ENCODE measurements around the gene NPAS3.

- TF ChIP-seq CTCF (IDR thresholded peaks at IDR 0.05; ENCODE audit: low read depth, low read length, missing input control) (no peak), SP1 (IDR thresholded peaks at IDR 0.05) (no peak), YY1 (IDR thresholded peaks at IDR 0.05) (no peak), RAD21 (IDR thresholded peaks at IDR 0.05) (no peak), JUND (IDR thresholded peaks at IDR 0.05) (no peak), ATF3 (IDR thresholded peaks at IDR 0.05) (no peak), ZBTB33 (IDR thresholded peaks at IDR 0.05) (no peak), TAF1 (conservative IDR thresholded peaks at IDR 0.05) (no peak), MAX (IDR thresholded peaks at IDR 0.05) (no peak), REST (IDR thresholded peaks at IDR 0.05) (no peak), GABPA (IDR thresholded peaks at IDR 0.05 in 1 of 2, conservative IDR thresholded peaks at IDR 0.05 in 1 of 2) (no peak)
Observed at GRCh38 chr14:33521192-33521591, 582.5 kb downstream of the NPAS3 start.

Data from liver (tissue), 3 donors.